Measurements from ENCODE around the gene BCAS3.

The BCAS3 gene

GRCh38 chr17:61404663-61404912 lies 726.9 kb downstream of the BCAS3 start:
- no peak for TF ChIP-seq CTCF (IDR thresholded peaks at IDR 0.05)
- Histone ChIP-seq H3K4me3 (peak overlapping the region; percentile 84), H3K27ac (peak overlapping the region; percentile 97 to 99)
- DNase-seq (ENCODE audit: low spot score): no peak

- no peak for TF ChIP-seq CTCF (IDR thresholded peaks at IDR 0.05)
- Histone ChIP-seq H3K4me3 (peak overlapping the region; percentile 84), H3K27ac (peak overlapping the region; percentile 97 to 99)
- peak; percentile 72 for DNase-seq (ENCODE audit: low spot score)
Measured at GRCh38 chr17:61404913-61405685, 727.4 kb downstream of the BCAS3 start.

DNA sequence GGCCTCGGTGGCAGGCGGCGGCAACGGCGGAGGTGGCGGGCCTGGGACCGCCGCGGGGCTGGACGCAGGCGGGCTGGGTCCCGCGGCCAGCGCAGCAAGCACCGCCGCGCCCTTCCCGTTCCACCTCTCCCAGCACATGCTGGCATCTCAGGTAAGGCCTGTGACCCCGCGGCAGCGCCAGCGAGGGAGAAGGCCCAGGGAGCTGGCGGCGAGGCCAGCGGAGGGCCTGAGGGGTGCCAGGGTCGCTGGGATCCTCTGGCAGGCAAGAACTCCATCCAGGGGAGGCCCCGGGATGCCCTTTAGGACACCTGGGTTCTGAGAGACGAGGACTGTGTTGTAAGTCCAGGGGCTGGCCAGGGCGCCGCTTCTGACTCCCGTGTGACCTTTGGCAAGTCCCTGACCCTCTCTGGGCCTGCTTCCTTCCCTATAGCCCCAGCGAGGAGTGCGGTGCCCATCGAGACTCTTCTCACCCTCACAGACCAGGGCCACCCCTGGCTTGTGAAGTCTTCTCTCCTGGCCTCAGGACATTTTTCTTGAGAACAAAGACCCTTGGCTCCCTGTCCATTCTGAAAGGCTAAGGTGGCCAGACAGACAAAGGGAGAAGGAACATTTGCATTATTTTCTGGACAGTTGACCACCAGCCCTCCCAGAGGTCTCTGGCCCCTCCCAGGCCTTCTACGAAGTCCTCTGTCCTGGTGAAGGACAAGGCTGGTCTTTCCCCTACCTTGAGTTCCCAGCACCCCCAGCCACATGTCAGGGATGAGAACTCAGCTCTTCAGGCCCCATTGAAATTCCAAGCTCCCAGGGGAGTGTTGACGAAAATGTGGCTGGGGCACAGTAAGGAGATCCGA lies 728.3 kb downstream of the BCAS3 start:
- no peak for TF ChIP-seq CTCF (IDR thresholded peaks at IDR 0.05)
- Histone ChIP-seq H3K4me3 (peak overlapping the region; percentile 84), H3K27ac (peak overlapping the region; percentile 97 to 99)
- peak; percentile 74 for DNase-seq (ENCODE audit: low spot score)

- DNase-seq (ENCODE audit: low spot score): no peak
- no peak for TF ChIP-seq CTCF (IDR thresholded peaks at IDR 0.05)
- H3K27ac ChIP-seq: peak overlapping the region; percentile 97 to 99
- peak overlapping the region; percentile 84 for H3K4me3 ChIP-seq
Measured at GRCh38 chr17:61406537-61406845, 728.8 kb downstream of the BCAS3 start.

- H3K27ac ChIP-seq: peak overlapping the region; percentile 97 to 99
- peak overlapping the region; percentile 84 for H3K4me3 ChIP-seq
- TF ChIP-seq CTCF (IDR thresholded peaks at IDR 0.05): no peak
- peak; percentile 79 for DNase-seq (ENCODE audit: low spot score)
Measured at GRCh38 chr17:61406971-61407911, 729.6 kb downstream of the BCAS3 start.

DNA sequence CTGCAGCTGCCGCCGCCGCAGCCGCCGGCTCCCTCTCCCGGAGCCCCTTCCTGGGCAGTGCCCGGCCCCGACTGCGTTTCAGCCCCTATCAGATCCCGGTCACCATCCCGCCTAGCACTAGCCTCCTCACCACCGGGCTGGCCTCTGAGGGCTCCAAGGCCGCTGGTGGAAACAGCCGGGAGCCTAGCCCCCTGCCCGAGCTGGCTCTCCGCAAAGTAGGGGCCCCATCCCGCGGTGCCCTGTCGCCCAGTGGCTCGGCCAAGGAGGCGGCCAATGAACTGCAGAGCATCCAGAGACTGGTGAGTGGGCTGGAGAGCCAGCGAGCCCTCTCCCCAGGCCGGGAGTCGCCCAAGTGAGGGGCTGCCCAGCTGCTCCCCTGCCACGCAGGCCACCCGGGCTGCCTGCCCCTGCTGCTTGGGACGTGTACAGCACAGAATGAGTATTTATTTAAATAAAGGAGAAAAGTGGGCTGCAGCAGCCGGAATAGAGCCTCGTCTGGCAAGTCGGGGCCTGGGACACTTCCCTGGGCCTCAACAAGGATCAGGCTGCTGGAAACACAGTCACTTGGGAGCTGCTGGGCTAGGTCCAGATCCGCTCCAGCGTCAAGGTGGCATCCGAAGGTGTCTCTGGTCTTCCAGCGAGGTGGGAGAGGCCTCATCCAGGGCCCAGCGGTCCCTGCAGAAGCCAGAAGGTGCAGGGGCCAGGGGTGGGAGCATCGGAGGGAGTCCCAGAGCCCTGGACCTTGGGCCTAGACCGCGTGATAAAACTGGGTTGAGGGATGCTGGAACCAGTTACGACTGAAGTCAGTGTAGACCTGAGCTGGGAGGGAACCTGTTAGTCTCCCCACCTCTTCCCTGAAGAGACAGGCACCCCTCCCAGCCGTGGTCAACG lies 730.7 kb downstream of the BCAS3 start:
- Histone ChIP-seq H3K4me3 (peak overlapping the region; percentile 84), H3K27ac (peak overlapping the region; percentile 97 to 99)
- DNase-seq (ENCODE audit: low spot score): peak; percentile 75
- TF ChIP-seq CTCF (IDR thresholded peaks at IDR 0.05): no peak
